ENCODE data around the gene P2RX7.
A peak's percentile ranks its signal among the peaks of the same experiment; 100 is the strongest.
"Not testable (repeated sequence)": the region's sequence is repeated elsewhere in the genome, so short reads cannot be mapped to it uniquely, and the experiment has no call there.

P2RX7 gene

DNA sequence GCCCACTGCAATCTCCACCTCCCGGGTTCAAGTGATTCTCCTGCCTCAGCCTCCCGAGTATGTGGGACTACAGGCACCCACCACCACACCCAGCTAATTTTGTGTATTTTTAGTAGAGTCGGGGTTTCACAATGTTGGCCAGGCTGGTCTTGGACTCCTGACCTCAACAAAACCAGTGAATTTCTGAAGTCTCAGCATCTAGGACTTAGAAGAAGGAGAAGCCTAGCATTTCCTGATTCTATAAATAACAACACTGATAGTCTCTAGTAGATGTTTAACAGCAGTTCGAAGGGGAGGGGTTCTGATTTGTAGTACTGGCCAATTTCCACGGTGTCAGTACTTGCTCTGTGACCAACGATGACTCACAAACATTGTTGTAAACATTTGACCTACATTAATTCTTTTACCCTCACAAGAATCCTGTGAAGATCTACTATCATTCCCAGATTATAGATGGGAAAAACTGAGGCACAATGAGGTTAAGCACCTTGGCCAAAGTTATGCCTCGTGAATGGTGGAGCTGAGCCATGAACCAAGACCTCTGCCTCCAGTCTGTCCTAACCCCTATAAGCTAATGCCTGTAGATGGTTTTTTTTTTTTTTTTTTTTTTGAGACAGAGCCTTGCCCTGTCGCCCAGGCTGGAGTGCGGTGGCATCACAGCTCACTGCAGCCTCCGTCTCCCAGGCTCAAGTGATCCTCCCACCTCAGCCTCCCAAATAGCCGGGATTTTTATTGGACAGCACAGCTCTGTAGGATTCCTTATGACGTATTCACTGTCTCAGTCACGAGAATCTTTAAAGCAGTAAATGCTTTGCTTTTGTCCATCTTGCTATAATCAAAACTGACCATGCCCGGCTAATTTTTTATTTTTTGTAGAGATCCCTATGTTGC lies 82.4 kb downstream of the P2RX7 start:
- DNase-seq: peak; percentile 97
- in situ Hi-C loops (cut with HindIII; ENCODE audit: low pct_ligation_motif_present, low pct_unique_long_range_greater_than_20kb, low sequenced_read_pairs): no loop called here

DNA sequence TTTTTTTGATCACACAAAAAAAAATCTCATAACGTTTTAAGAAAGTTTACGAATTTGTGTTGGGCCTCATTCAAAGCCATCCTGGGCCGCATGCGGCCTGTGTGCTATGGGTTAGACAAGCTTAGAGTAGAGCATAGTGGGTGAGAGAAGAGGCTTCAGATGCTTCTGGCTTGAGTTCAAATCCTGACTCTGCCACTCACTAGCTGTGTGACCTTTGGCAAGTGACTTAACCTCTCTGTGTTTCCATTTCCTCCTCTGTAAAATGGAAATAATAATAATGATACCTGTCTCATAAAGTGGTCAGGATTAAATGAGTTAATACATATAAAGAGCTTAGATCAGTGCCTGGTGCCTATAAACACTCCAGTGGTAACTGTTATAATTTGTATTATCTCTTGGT lies 83.4 kb downstream of the P2RX7 start:
- in situ Hi-C loops (cut with HindIII; ENCODE audit: low pct_ligation_motif_present, low pct_unique_long_range_greater_than_20kb, low sequenced_read_pairs): no loop called here

GRCh38 chr12:121217063-121217462 lies 84.4 kb downstream of the P2RX7 start:
- DNase-seq: peak; percentile 45
- in situ Hi-C loops (cut with HindIII; ENCODE audit: low pct_ligation_motif_present, low pct_unique_long_range_greater_than_20kb, low sequenced_read_pairs): no loop called here

More for the DNA sequence above, 83.4 kb downstream of the P2RX7 start:
- no peak for DNase-seq

- peak; percentile 65 for DNase-seq
- in situ Hi-C loops (cut with HindIII; ENCODE audit: low pct_ligation_motif_present, low pct_unique_long_range_greater_than_20kb, low sequenced_read_pairs): no loop called here
These were observed 85.1 kb downstream of the P2RX7 start for GRCh38 chr12:121217761-121218160.

DNA sequence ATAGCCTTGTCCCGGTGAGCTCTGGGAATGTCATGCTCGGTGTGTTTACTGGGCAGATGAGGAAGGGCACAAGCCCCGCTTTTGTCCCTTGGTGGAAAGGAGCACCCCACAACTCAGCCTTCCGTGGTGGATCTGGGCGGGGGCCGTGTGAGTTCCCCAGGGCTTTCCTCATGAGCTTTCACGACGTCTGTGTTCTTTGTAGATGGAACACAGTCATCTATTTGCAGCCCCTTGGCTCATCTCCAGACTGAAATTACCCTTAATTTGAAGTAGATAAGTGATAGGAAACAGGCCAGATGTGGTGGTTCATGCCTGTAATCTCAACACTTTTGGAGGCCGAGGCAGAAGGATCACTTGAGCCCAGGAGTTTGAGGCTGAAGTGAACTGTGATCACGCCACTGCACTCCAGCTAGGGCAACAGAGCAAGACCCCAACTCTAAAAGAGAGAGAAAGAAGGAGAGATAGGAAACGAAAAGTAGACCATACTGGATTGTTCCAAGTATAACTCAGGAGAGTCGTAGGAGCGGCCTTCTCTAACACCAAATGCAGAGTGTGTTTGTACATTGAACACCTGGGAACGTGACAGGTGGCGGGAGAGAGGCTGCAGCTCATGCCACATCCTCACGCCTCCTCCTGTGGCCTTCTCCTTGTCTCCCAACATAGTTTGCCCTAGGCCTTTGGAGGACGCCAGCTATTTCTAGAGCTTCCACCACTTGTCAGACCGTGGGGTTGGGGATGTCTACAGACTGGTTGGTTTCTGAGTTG lies 86.1 kb downstream of the P2RX7 start:
- in situ Hi-C loops (cut with HindIII; ENCODE audit: low pct_ligation_motif_present, low pct_unique_long_range_greater_than_20kb, low sequenced_read_pairs): no loop called here
- no peak for DNase-seq

GRCh38 chr12:121219353-121219986 lies 86.8 kb downstream of the P2RX7 start:
- in situ Hi-C loops (cut with HindIII; ENCODE audit: low pct_ligation_motif_present, low pct_unique_long_range_greater_than_20kb, low sequenced_read_pairs): no loop called here
- DNase-seq: no peak

GRCh38 chr12:121222847-121223246 lies 90.2 kb downstream of the P2RX7 start:
- in situ Hi-C loops (cut with HindIII; ENCODE audit: low pct_ligation_motif_present, low pct_unique_long_range_greater_than_20kb, low sequenced_read_pairs): no loop called here
- DNase-seq: no peak

GRCh38 chr12:121223292-121224285 lies 90.9 kb downstream of the P2RX7 start:
- in situ Hi-C loops (cut with HindIII; ENCODE audit: low pct_ligation_motif_present, low pct_unique_long_range_greater_than_20kb, low sequenced_read_pairs): no loop called here
- DNase-seq: peak; percentile 29

DNA sequence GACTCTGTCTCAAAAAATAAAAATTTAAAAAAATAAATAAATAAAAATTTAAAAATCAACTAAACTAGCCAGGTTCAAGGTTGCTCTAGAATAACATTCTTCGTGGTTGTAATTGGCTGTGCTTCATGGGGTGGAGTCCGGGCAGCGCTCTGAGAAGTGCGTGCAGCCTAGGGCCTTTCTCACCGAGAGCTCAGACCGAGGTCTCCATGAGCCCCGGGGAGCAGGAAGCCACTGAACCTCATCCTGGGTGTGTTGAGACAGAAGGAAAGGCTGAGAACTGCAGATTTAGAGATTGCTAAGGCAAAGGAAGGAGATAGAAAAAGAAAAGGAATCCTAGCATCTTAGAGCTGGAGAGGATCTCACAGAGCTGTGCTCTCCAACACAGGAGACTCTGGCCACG lies 91.9 kb downstream of the P2RX7 start:
- DNase-seq: no peak
- in situ Hi-C loops (cut with HindIII; ENCODE audit: low pct_ligation_motif_present, low pct_unique_long_range_greater_than_20kb, low sequenced_read_pairs): no loop called here

DNA sequence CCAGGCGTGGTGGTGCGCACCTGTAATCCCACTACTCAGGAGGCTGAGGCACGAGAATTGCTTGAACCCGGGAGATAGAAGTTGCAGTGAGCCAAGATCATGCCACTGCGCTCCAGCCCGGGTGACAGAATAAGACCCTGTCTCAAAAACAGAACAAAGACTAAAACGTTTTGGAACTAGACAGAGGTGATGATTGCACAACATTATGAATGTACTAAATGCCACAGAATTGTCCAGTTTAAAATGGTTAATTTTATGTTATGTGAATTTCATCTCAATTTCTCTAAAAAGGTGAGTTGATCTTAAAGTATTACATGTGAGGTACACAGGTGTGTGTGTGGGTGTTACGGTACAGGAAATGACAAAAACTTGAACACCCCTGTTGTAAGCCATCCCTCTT lies 93.7 kb downstream of the P2RX7 start:
- in situ Hi-C loops (cut with HindIII; ENCODE audit: low pct_ligation_motif_present, low pct_unique_long_range_greater_than_20kb, low sequenced_read_pairs): no loop called here
- no peak for DNase-seq

DNA sequence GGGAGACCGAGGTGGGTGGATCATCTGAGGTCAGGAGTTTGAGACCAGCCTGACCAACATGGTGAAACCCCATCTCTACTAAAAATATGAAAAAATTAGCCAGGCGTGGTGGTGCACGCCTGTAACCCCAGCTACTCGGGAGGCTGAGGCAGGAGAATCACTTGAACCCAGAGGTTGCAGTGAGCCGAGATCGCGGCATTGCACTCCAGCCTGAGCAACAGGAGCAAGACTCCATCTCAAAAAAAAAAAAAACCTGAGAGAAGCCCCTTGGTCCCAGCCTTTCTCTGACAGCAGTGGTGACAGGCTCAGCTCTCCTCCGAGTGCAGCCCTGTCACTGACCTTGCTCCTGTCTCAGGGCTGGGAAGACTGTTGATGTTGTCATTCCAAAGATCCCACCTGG lies 94.2 kb downstream of the P2RX7 start:
- DNase-seq; in situ Hi-C loops (cut with HindIII; ENCODE audit: low pct_ligation_motif_present, low pct_unique_long_range_greater_than_20kb, low sequenced_read_pairs): not testable (repeated sequence)

DNA sequence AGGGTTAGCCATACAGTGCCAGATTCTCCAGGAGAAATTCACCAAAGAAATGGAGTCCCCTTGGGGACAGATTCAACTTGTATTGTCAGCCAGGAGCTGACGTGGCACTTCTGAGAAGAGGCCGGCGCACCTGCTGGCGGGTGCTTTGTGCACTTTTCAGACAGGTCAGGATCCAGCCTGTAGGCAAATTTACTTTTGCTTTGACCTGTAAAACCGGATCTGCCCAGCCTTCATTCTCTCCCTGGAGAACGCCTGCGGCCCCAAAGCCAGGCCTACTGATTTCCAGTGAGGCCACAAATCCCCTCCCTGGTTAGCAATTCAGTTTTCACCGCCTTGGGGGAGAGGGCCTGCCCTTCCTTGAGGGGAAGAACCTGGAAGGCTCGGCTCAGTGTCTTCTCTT lies 94.6 kb downstream of the P2RX7 start:
- in situ Hi-C loops (cut with HindIII; ENCODE audit: low pct_ligation_motif_present, low pct_unique_long_range_greater_than_20kb, low sequenced_read_pairs): no loop called here
- no peak for DNase-seq

DNA sequence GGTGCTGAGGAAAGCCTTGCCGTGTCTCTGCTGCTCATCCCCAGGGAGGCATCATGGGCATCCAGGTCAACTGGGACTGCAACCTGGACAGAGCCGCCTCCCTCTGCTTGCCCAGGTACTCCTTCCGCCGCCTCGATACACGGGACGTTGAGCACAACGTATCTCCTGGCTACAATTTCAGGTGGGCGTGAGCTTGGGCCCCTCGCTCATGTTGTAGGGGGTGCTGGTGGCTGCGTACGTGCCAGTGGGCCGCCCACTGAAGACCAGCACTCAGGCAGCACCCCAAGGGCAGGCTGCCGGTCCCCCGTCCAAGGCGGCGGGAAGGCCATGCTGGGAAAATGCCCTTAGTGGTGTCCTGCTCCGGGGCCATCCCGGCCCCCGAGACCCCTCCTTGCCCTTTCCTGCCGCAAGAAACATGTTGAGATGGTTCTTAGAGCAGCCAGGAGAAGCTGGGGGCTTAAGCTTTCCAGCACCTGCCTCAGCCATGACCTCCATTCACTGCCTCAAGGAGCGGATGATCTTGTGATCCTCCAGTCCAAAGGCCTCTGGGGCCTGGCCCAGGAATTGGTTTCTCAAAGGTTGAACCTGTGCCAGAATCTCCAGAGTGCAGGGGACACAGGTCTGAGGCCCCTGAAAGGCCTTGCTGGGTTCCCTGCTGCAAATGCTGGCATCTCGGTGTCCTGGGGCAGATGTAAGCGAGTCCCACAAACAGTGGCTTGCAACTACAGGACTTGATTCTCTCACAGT lies 96.4 kb downstream of the P2RX7 start:
- in situ Hi-C loops (cut with HindIII; ENCODE audit: low pct_ligation_motif_present, low pct_unique_long_range_greater_than_20kb, low sequenced_read_pairs): no loop called here
- no peak for DNase-seq

DNA sequence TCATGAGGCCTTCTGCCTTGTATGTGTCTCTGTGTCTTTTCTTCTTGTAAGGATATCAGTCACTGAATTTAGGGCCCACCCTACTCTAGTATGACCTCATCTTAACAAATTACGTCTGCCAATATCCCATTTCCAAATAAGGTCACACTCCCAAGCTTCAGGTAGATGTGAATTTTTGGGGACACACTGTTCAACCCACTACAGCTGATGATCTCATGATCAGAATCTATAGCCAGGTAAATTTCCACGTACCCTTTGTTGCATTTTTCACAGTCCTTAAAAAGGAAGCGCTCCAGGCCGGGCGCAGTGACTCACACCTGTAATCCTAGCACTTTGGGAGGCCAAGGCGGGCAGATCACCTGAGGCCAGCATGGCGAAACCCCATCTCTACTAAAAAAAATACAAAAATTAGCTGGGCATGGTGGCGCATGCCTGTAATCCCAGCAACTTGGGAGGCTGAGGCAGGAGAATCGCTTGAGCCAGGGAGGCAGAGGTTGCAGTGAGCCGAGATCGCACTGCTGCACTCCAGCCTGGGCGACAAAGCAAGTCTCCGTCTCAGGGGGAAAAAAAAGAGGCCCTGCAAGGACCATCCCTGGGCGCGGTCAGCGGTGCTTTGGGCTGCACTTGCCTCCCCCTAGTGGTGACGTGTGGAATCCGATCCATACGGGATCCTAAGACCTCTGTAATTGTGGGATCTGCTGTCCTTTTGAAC lies 97.3 kb downstream of the P2RX7 start:
- in situ Hi-C loops (cut with HindIII; ENCODE audit: low pct_ligation_motif_present, low pct_unique_long_range_greater_than_20kb, low sequenced_read_pairs): not testable (repeated sequence)
- peak; percentile 78 for DNase-seq

- no peak for DNase-seq
- in situ Hi-C loops (cut with HindIII; ENCODE audit: low pct_ligation_motif_present, low pct_unique_long_range_greater_than_20kb, low sequenced_read_pairs): no loop called here
These were observed 97.8 kb downstream of the P2RX7 start for GRCh38 chr12:121230538-121230907.

DNA sequence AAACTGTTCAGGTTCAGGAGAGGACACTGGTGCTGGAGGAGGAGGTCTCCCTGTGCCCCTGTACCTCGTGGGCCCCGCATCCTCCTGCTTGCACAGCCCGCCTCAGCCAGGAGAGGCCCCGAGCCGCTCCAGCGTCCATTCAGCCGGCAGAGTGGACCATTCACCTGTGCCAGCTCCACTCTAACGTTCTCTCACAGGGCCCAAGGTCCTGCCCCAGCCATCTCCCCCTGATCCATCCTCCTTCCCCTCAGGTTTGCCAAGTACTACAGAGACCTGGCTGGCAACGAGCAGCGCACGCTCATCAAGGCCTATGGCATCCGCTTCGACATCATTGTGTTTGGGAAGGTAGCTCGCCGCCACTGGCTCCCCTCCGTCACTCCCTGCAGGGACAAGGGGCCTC lies 99.5 kb downstream of the P2RX7 start:
- no peak for DNase-seq
- in situ Hi-C loops (cut with HindIII; ENCODE audit: low pct_ligation_motif_present, low pct_unique_long_range_greater_than_20kb, low sequenced_read_pairs): no loop called here

- DNase-seq: no peak
- in situ Hi-C loops (cut with HindIII; ENCODE audit: low pct_ligation_motif_present, low pct_unique_long_range_greater_than_20kb, low sequenced_read_pairs): no loop called here
These were observed 100.4 kb downstream of the P2RX7 start for GRCh38 chr12:121232977-121233627.

All from ACHN (cell line).